HG03342 (cell line): ENCODE data around the gene LRRC46.

Source experiments
- ATAC-seq: cut with Tn5 transposase; IDR thresholded peaks from one replicate; pipeline ENCODE4 v1.9.1; 2021; ENCODE audit warnings: mild to moderate bottlenecking, moderate library complexity; ENCODE audit not compliant: unreplicated experiment

LRRC46 gene

DNA sequence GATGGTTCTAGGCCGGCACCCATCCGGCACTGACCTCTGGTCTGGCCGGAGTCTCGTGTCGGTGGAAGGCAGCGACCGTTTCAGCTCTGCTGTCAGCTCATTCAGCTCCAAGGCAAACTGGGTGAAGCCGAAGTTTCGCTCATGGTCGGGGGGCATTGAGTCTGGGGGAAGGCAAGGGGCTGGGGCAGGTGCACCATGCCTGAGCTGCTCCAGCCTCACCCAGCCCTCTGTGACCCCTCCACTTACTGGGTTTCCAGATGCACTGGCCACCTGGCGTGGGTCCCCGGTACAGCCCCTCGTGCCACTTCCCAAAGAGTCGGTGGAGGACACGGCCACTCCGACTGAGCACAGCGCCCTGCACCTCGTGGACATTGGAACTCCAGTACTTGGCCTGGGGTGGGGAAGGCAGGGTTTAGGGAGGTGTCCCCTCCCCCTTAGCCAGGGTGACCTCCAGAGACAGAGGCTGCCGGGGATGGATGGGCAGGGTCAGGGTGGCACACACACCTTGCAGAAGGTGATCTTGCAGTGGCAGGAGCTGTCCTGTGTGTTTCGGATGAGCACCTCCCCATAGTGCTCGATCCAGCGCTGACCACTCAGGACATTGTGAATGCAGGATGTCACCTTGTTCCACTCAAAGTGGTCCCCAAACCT is 22.5 kb upstream of the LRRC46 start:
- no peak for ATAC-seq

GRCh38 chr17:47810200-47810821 is 21.2 kb upstream of the LRRC46 start:
- ATAC-seq, result no peak

DNA sequence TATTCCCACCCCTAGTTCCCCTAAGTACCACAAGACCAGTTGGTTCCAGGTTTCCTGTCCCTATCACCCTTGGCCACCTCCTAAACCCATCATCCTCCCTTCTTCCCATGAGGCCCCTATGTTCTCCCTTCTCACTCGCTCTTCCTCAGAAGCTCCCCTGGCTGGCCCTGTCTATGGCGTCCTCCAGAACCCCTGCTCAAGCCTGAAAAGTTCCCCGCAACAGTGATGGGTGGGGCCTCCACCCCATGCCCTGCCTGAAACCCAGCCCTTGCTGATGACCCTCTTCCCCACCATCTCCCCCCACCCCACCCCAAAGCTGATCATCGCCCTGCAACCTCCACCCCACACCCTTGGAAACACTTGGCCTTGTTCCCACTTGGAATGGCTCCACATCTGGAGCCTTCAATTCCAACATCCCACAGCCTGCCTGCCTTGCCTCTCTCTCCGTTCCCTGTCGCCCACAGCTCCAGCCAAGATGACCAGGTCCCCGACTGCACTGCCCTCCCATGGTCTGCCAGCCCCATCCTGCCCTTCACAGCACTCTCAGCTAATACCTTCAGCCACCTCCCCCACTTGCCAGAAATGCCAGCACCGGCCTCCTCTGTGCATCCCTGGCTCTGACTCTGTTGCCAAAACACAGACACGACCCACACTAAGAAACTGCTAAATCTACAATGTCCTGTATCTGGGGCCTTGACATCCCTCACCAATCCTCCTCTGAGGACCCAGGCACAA is 20.4 kb upstream of the LRRC46 start:
- ATAC-seq, result no peak

GRCh38 chr17:47811709-47812108 is 19.8 kb upstream of the LRRC46 start:
- ATAC-seq, result no peak

DNA sequence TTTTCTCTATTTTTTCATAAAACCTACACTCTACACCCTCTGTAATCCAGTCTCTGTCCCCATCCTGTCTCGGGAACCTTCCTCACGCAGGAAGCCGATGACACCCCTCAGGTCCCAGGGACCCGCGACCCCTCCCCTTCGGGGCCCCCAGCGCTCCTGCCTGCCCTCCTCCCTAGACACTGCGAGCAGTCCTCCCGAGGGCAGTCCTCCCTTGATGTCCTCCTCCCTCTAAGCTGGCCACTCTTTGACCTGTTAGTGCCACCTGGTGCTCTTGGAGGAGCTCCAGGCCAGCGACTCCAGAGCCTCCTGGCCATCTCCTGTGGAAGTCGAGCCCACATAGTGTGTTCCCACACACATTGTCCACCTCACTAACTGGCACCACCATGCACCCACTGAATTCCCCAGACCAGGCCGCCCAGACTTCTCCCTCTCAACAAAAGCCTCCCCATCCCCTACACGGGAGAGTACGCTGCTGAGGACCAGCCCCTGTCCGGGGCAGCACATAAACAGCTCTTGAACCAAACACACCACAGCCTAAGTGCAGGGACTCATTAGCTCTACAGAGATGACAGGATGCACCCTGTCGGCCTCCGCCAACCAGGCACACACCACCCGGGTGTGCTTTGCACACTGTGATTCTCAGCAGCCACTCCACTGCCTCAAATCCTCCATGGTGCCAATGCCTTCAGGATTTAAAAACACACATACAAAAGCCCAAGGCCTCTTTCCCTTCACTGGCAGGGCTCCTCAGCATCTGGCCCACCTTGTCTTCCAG is 19.1 kb upstream of the LRRC46 start:
- ATAC-seq, result no peak

DNA sequence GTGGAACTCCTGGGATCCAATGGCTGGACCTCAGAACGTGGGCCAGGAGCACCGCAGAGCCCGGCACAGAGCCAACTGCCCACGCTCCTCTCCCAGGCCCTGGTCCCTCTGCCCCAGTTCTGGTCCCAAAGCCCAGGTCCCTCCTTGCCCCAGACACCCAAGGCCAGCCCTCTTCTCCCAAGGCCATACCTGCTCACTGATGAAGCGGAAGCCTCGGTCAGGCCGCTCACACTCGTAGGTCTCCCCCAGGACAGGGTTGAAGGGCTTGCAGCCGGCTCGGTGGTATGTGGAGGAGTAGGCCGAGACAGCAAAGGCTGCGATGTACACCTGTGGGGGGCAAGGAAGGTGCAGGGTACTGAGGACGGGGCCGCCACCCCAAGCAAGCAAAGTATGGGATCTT is 18.4 kb upstream of the LRRC46 start:
- ATAC-seq, result no peak

DNA sequence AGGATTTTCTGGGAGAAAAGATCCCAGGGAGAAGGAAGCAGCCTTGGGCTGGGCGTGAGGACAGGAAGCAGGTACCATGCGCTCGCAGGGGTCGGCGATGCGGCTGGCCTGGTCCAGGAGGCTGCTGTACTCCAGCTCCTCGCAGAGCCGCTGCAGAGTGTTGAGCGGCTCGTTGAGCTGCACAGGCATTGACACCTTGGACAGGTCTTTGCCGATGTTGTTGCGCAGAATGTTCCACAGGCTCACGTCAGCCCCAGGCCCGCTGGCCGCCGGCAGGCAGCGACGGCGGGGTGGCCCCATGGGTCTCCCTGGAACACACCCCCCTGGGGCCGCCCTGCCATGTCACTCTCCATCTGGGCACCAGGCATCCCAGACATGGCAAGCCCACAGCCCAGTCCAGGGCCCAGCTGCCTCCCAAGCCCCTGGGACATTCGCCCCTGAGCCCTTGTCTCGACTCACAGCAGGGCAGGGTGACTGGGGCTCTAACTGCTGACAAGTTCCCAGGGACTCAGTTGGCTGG is 17.9 kb upstream of the LRRC46 start:
- ATAC-seq, result no peak

DNA sequence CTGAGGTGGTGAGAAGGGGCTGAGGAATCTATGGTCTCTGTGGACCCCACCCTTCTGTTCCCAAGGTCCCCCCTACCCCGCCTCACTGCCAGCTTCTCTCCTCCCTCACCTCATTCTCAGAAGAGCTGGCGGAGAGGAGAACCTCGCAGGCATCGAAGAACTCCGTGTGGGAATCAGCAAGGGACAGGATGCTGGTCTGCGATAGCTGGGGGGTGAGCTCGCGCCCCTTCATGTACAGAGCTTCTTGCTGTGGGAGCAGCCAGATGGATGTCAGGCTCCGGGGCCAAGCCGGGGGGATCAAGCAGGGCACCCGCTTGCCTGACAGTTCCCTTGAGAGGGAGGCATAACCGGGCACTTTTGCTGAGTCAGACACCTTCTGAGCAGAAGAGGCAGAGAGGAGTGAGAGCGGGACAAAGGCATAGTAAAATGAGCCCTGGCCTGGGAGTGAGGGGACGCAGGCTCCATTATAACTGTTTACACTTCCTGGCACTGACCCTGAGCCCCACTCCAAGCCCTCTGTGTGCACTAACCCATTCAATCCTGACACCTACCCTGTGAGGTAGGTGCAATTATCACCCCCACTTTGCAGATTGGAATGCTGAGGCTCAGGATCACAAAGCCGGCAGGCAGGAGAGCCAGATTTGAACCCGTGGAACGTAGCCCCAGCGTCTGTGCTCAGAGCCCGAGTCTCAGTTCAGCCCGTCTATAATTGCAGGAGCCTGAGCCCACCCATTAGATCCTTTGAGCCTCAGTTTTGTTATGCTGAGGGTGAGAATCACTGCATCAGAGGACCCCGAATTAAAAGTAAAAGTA is 16.2 kb upstream of the LRRC46 start:
- no peak for ATAC-seq

DNA sequence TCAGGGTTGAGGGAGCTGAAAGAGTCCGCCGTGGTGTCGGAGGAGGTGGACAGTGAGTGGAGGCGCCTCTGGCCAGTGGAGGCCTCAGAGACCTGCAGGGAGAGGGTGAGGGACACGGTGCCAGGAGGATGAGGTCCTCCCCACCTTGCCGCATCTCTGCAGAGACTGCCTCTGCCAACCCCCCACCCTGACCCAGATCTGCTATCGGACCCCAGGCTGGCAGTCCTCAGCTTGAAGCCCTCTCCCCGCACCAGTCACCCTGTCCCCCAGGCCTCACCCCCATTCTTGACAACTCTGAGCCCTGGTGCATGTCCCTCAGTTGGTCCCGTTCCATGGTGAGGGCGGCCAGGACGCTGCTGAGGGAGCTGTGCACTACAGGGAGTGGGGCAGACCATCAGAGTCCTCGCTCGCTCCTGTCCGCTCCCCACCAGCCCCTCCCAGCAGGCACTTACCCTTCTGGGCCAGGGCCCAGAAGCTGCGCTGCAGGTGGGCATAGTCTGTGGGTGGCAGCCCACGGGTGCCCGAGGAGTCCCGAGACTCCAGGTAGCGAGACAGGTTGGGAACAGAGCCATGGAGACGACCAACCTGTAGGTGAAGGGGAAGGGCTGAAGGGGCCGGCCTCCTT is 15.2 kb upstream of the LRRC46 start:
- ATAC-seq, result no peak

DNA sequence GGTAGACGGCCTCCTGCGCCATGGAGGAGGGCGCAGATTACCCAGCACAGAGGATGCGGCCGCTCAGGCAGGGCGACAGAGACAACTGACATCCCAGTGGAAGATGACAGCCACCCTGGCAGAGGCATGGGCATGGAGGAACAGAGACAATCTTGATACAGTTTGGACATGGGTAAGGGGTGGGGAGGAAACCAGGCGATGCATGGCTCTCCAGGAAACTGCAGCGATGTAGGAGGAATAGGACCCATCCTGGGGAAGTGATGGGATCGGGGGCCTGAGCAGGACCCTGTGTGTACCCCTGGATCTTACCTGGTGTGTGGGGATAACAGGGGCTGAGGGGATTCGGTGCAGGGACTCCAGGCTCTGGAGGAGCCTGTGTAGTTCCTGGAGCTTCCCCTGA is 14.5 kb upstream of the LRRC46 start:
- no peak for ATAC-seq

DNA sequence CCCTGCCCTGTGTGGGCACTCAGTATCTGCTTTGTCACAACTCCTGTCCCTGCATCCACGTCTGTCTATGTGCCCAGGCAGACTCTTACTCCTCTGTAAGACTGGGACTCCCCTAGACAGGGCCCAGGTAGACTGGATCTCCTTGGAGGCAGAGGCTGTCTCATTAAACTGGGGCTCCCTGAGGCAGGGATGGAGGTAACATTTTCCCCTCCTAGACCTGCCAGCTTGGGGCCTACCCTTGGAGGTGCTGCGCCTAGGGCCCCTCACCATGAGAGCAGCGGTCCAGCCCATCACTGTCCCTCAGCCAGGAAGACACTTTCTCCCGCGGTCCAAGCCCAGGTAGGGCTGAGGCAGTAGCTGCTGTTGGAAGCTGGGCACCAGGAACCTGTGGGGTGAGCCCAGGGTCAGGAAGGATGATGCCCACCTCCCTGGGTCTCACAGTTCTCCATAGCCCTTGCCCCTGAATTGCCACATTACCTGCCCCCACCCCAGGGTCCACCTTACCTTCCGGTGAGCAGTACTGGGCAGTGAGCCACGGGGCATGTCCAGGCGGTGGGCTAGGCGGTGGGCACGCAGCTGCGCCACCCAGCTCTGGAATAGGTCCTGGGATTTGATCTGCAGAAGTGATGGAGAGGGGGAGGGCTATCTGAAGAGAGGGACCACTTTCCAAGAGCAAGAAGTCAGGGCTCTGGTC is 13.3 kb upstream of the LRRC46 start:
- no peak for ATAC-seq

GRCh38 chr17:47819475-47819874 is 12.0 kb upstream of the LRRC46 start:
- ATAC-seq, result no peak

DNA sequence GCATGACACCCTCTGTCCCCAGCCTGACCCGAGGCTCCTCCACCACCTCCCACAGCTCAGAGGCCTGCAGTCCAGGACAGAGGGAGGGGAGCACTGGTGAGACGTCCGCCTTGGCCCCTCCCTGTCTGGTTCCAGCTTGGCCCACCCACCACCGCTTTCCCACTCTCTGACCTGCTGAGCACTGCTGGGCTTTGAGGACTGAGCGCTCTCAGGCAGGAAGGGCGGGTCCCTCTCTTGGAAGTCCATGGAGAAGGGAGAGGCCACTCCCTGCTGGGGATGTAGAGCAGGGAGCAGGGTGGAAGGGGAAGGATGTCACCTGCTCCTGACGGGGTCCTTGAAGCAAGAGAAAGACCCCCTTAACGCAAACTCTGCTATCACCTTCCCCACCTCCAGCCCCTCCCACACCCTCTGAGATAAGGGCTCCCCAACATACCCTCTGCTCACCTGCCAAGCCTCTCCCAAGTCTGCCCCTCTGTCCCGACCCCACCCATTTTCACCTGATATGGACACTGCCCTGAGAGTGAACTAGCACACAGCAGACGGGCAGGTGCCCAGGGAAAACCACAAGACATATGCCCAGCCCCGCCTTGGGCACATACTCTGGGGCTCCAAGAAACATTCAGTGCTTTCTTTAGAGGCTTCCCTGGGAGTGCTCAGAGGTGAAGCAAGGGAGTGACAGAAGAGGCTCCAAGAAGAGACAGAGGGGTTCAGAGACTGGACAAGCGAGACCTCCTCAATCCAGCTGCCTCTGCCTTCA is 11.3 kb upstream of the LRRC46 start:
- no peak for ATAC-seq

GRCh38 chr17:47821031-47821423 is 10.4 kb upstream of the LRRC46 start:
- ATAC-seq, result no peak

DNA sequence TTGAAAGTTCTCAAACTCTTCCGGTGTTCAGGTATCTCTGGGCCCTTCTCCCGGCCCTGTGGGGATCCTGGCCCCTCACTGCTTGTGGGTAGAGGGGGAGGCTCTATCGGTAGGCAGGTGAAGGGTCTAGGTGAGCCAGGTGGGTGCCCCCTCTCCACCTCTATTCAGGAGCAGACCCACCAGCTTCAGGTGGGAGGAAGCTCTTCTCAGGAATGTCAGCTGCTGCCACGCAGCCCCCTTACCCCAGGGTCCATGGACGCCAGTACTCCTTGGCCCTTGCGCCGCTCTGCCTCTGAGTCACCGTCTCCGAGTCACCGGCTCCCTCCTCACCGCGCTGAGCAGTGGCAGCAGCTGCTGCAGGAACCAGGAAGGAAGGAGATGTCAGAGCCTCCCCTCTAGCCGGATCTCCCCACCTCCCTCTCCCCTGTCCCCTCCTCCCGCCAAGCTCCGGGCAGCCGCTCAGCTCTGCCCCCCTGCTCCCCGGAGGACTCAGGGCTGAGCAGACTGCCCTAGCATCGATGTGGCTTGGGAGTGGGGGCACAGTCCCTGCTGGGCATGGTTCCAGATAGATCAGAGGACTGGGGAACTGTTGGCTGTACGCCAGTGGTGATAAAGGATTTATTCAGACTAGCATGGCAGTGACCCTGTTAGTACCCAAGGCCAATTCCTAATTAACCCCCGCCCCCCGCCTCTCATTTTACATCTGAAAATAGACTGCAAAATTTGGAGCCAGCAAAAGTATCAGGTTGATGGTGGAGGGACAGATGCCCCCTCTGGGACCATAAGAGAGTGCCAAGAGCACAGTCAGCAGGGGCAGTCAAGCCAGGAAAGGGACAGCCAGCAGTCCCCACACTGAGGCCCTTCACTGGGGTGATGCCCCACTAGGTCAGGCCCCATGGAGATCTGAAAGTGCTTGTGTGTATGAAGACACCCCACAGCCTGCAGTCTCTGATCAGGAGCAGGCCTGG is 9.8 kb upstream of the LRRC46 start, which contains the start of gene OSBPL7:
Gene OSBPL7 (minus strand): TSS at position 371 of the 968 bp plus-strand sequence. CDS start 1,516 bp downstream, outside the sequence.
- ATAC-seq, result peak; percentile 72

DNA sequence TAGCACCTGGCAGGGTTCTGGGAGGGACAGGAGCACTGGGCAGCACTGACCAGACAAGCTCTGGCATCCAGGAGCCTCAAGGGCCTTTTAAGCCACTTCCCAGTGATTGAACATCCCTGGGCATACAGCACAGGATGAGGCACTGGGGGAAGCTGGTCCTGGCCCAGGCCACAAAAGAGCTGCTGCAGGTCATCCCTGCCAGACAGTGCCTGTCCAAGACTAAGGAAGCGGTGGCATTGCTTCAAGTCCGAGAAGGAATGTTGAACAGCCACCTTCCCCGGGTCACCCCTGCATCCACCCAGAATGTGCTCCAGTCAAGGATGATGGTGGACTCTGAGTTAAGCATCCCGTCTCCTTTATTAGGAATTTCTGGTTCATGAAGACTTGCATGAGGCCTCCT is 8.7 kb upstream of the LRRC46 start:
- no peak for ATAC-seq

DNA sequence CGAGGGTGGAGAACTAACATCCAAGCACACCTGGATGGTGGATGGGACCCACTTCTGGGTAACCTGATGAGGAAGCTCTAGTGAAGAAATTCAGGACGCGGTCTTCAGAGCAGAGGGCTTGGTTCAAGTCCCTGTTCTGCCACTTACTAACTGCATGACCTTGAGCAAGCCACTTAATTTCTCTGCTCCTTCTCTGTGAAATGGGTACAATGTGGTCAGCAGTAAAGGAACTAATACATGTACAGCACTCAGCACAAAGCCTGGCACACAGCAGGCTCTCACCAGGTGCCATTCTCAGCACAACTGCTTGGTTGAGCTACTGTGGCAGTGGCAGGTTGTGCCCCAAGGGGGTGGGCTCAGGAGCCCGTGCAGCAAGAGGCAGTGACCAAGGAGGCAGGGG is 8.0 kb upstream of the LRRC46 start:
- no peak for ATAC-seq
